Loucy (cell line): ENCODE results near the gene RNF4.

Source experiments
- H2AFZ ChIP-seq: fragments of 200-600 bp; sonication (generic); 2 replicates; pipeline ENCODE4 v1.6.0; 2016; ENCODE audit warnings: antibody characterized with exemption, mild to moderate bottlenecking, low read length, moderate library complexity
- H3F3A ChIP-seq: fragments of 200-600 bp; 2 replicates; pipeline ENCODE4 v1.6.0; 2016; ENCODE audit warnings: antibody characterized with exemption, low read depth, mild to moderate bottlenecking
- H3K27me3 ChIP-seq: fragments of 200-600 bp; sonication (generic); 2 replicates; pipeline ENCODE4 v1.6.1; 2014; ENCODE audit warnings: low read length, mild to moderate bottlenecking; ENCODE audit not compliant: insufficient read depth, poor library complexity, severe bottlenecking
- H3K36me3 ChIP-seq: fragments of 200-600 bp; sonication (generic); 2 replicates; pipeline ENCODE4 v1.6.1; 2016; ENCODE audit warnings: low read length; ENCODE audit not compliant: insufficient read depth
- H3K4me1 ChIP-seq: fragments of 200-600 bp; sonication (generic); 2 replicates; pipeline ENCODE4 v1.5.1; 2014; ENCODE audit warnings: low read length, mild to moderate bottlenecking; ENCODE audit not compliant: insufficient read depth, poor library complexity, severe bottlenecking
- H3K4me2 ChIP-seq: fragments of 200-600 bp; sonication (generic); 2 replicates; pipeline ENCODE4 v1.6.0; 2014; ENCODE audit warnings: antibody characterized with exemption, low read length, low read depth, mild to moderate bottlenecking; ENCODE audit not compliant: poor library complexity, severe bottlenecking
- H3K4me3 ChIP-seq: fragments of 200-600 bp; sonication (generic); 2 replicates; pipeline ENCODE4 v1.5.1; 2014; ENCODE audit warnings: low read length, mild to moderate bottlenecking, mixed read lengths; ENCODE audit not compliant: poor library complexity, severe bottlenecking
- H3K79me2 ChIP-seq: fragments of 200-600 bp; sonication (generic); 2 replicates; pipeline ENCODE4 v1.6.1; 2014; ENCODE audit warnings: low read length; ENCODE audit not compliant: insufficient read depth
- H3K9ac ChIP-seq: fragments of 200-600 bp; sonication (generic); 2 replicates; pipeline ENCODE4 v1.6.0; 2014; ENCODE audit warnings: mild to moderate bottlenecking, low read depth, low read length, moderate library complexity; ENCODE audit not compliant: poor library complexity, severe bottlenecking
- H3K9me2 ChIP-seq: fragments of 200-600 bp; sonication (generic); replicated peaks from 2 replicates; pipeline ENCODE4 v1.6.1; 2016; ENCODE audit warnings: low read depth, low read length, mixed read lengths
- H3K9me3 ChIP-seq: fragments of 200-600 bp; sonication (generic); 2 replicates; pipeline ENCODE4 v1.6.1; 2014; ENCODE audit warnings: mild to moderate bottlenecking, antibody characterized with exemption, low read length, low read depth; ENCODE audit not compliant: insufficient read depth
- H4K20me1 ChIP-seq: fragments of 200-600 bp; sonication (generic); 2 replicates; pipeline ENCODE4 v1.6.0; 2014; ENCODE audit warnings: antibody characterized with exemption, low read length, mild to moderate bottlenecking; ENCODE audit not compliant: insufficient read depth, poor library complexity, severe bottlenecking
- EZH2phosphoT487 ChIP-seq: fragments of 200-600 bp; IDR thresholded peaks from 2 replicates; pipeline ENCODE4 v1.6.1; 2018; ENCODE audit warnings: antibody characterized with exemption, mild to moderate bottlenecking, moderate library complexity, borderline replicate concordance
- TF ChIP-seq, protein P1 (sequence below): fragments of 200-600 bp; sonication (generic); conservative IDR thresholded peaks from 2 replicates; pipeline ENCODE4 v1.5.1; 2014; ENCODE audit warnings: mild to moderate bottlenecking, antibody characterized with exemption, low read length

Gene RNF4

DNA sequence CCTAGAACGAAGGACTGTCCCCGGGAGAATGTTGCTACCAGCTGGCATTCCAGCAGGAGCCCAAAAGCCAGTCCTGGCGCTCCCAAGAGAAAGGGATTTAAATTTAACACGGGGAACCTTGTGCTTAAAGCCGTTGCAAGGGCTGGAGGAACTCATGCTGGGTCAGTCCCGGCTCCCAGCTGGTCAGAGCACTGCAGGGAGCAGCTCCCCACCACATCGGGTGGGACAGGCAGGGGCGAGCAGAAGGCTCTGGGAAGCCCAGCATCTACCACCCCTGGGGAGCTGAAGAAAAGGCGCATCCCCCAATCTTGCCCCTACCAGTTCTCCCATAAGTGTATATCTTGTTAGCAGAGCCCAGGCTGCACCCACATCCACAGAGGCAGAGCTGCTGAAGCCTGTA lies 34.5 kb upstream of the RNF4 start:
- no peak overlapping the region for H3K9ac ChIP-seq
- H3K4me2 ChIP-seq = no peak overlapping the region
- no peak for TF ChIP-seq EZH2phosphoT487
- TF ChIP-seq, protein P1, sequence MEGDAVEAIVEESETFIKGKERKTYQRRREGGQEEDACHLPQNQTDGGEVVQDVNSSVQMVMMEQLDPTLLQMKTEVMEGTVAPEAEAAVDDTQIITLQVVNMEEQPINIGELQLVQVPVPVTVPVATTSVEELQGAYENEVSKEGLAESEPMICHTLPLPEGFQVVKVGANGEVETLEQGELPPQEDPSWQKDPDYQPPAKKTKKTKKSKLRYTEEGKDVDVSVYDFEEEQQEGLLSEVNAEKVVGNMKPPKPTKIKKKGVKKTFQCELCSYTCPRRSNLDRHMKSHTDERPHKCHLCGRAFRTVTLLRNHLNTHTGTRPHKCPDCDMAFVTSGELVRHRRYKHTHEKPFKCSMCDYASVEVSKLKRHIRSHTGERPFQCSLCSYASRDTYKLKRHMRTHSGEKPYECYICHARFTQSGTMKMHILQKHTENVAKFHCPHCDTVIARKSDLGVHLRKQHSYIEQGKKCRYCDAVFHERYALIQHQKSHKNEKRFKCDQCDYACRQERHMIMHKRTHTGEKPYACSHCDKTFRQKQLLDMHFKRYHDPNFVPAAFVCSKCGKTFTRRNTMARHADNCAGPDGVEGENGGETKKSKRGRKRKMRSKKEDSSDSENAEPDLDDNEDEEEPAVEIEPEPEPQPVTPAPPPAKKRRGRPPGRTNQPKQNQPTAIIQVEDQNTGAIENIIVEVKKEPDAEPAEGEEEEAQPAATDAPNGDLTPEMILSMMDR = no peak
- no peak overlapping the region for H3K4me3 ChIP-seq
- no peaks in the 10 kb centered on the region for H3K36me3 ChIP-seq
- H2AFZ ChIP-seq = no peak overlapping the region
- H4K20me1 ChIP-seq = no peaks in the 10 kb centered on the region
- no peaks in the 10 kb centered on the region for H3K9me3 ChIP-seq
- no peaks in the 10 kb centered on the region for H3K9me2 ChIP-seq
- H3K27me3 ChIP-seq = no peaks in the 10 kb centered on the region
- H3K79me2 ChIP-seq = no peaks in the 10 kb centered on the region
- no peaks in the 10 kb centered on the region for H3K4me1 ChIP-seq
- H3F3A ChIP-seq = no peaks in the 10 kb centered on the region

DNA sequence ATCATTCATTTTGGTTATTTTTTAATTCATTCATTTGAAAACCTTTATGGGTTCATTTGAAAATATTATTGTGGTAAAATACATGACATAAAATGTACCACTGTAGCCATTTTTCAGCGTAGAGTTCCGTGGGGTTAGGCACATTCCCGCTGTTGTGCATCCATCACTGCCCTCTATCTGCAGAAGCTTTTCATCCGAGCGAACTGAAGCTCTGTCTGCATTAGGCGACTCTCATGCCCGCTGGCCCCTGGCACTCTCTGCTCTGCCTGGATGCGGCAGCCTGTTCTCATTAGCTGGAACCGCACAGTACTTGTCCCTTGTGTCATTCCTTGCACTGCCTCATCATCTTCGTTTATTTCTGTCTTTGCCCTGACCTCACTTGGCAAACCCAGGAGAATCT lies 32.6 kb upstream of the RNF4 start:
- Histone ChIP-seq H3K36me3 (no peaks in the 10 kb centered on the region), H3F3A (no peaks in the 10 kb centered on the region)

DNA sequence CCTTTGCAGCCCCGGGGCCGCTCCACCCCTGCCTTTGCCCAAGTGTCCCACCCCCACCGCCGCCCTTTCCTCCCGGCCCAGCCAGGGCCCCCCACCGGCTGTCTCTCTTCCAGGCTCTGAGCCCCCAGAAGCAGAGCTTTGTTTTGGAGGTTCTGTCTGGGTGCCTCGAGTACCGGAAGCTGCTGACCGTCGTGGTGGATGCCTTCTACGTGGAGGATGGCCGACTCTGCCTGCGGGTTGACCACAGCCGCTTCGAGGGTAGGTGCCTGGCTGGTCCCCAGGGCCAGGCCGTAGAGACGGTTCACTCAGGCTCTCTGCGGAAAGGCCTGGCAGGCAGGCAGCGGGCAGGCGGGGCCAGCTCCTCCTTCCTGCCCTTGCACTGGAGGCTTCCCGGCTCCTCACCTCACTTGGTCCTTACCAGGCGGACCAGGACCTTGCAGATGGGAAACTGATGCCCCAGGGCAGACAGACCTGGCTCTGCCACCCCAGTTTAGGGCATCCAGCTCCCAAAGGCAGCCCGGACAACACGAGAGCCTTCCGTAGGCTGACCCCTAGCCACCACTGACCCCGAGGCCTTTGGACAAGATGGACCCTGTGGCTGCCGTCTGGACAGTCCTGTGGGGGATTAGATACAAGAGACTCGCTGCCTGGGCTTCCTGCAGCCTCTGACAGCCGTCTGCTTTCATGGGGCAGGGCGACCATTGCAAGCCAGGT lies 32.0 kb upstream of the RNF4 start:
- no peaks in the 10 kb centered on the region for H4K20me1 ChIP-seq
- H3K9me2 ChIP-seq = no peaks in the 10 kb centered on the region
- H3K4me1 ChIP-seq = peaks cover 6% of the 10 kb centered on the region
- TF ChIP-seq, protein P1 = no peak
- no peaks in the 10 kb centered on the region for H3K27me3 ChIP-seq
- H2AFZ ChIP-seq = no peak overlapping the region
- no peaks in the 10 kb centered on the region for H3F3A ChIP-seq
- no peaks in the 10 kb centered on the region for H3K79me2 ChIP-seq
- no peak overlapping the region for H3K4me3 ChIP-seq
- H3K4me2 ChIP-seq = no peak overlapping the region
- no peaks in the 10 kb centered on the region for H3K36me3 ChIP-seq
- no peak overlapping the region for H3K9ac ChIP-seq
- H3K9me3 ChIP-seq = no peaks in the 10 kb centered on the region

More for the DNA sequence above, 32.6 kb upstream of the RNF4 start:
- H3K79me2 ChIP-seq = no peaks in the 10 kb centered on the region
- no peaks in the 10 kb centered on the region for H3K27me3 ChIP-seq
- H2AFZ ChIP-seq = no peak overlapping the region
- peaks cover under 1% of the 10 kb centered on the region for H3K4me1 ChIP-seq
- H3K9ac ChIP-seq = no peak overlapping the region
- no peaks in the 10 kb centered on the region for H4K20me1 ChIP-seq
- H3K9me2 ChIP-seq = no peaks in the 10 kb centered on the region
- no peak overlapping the region for H3K4me2 ChIP-seq
- no peak overlapping the region for H3K4me3 ChIP-seq
- no peaks in the 10 kb centered on the region for H3K9me3 ChIP-seq
- TF ChIP-seq, protein P1 = 0 out of 2 replicates have a peak, but pooled peaks have one; percentile 18
- TF ChIP-seq EZH2phosphoT487 = no peak
